GM12873 (cell line): Measurements from ENCODE around the gene ASPDH.

Experiments used
- CTCF ChIP-seq: IDR thresholded peaks from 2 replicates; pipeline ENCODE4 v1.5.1; 2012; ENCODE audit warnings: low read depth, mild to moderate bottlenecking, moderate library complexity, low read length, control low read depth; ENCODE audit not compliant: insufficient read depth; ENCODE audit errors: missing control alignments

The ASPDH gene

DNA sequence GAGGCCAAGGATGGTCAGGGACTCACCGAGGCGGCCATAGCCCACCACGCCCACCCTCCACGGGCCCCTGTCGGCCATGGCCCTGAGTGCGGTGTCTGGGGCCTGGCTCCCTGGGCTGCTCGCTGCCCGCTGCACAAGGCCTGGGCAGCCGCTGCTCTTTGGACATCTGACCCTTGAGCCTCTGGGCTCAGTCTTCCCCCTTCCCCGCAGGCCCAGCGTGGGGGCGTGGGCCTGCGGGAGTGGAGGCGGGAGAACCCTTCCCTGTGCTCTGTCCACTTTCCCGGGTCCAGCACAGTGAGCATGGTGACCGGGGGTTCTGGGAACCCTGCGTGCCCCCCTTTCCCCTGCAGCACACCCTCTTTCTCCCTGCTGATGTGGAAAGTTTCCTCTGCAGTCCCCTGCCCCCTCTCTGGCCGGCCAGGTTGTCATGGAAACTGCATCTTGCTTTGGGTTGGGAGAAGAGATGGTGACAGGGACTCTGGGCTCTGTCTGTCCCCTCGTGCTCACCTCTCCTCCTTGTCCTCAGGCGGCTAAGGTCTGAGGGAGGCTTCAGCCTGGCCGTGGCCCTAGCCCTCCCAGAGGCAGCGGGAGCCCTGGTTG is at the start of gene ASPDH:
ASPDH (minus strand) TSS at position 168 of the 600 bp plus-strand sequence; CDS start at position 78, 90 bp downstream.
- no peak for TF ChIP-seq CTCF

- no peak for TF ChIP-seq CTCF
Measured at GRCh38 chr19:50562996-50563395, 49.3 kb upstream of the ASPDH start.

DNA sequence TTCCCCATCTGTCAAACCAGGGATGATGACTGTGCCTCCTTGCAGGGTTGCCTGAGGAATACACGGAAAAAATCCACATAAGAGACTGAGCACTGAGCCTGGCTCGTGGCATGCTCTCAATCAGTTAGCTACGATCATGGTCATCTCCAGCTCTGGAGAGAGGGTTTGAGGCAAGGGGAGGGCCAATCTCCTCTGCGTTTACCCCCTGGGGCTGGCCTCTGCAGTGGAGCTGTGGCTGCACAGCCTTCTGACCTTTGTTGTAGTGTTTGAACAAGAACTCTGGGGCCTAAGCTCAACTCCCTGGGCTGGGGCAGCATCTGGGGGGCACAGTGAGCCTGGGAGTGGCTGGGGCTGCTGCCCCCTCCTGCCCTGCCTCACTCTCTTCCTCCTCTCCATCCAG is 48.6 kb upstream of the ASPDH start:
- TF ChIP-seq CTCF: no peak

GRCh38 chr19:50559636-50560035 is 45.9 kb upstream of the ASPDH start:
- no peak for TF ChIP-seq CTCF

DNA sequence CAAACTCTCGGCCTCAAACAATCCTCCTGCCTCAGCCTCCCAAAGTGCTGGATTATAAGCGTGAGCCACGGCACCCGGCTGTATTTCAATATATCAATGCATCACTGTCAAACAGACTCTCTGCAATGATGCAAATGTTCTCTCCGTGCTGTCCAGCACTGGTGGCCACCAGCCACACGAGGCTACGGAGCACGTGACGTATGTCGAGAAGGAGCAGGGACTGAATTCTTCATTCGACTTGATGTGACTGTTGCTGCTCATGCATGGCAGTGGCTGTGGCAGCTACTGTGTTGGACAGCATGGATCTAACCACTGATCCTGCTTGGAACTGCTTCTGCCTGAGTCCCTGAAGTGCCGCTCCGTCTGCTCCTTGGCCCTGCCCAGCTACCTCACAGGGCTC is 44.7 kb upstream of the ASPDH start:
- TF ChIP-seq CTCF: no peak

DNA sequence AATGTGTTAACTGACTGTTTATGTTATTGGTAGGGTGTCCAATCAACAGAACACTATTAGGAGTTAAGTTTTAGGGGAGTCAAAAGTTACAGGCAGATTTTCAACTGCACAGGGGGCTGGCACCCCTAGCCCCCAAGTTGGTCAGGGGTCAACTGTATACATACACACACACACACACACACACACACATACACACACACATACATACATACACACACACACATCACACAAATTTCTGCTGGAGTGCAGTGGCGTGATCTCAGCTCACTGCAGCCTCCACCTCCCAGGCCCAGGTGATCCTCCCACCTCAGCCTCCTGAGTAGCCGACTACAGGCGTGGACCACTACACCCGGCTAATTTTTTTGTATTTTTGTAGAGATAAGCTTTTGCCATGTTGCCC is 44.3 kb upstream of the ASPDH start:
- TF ChIP-seq CTCF: no peak

DNA sequence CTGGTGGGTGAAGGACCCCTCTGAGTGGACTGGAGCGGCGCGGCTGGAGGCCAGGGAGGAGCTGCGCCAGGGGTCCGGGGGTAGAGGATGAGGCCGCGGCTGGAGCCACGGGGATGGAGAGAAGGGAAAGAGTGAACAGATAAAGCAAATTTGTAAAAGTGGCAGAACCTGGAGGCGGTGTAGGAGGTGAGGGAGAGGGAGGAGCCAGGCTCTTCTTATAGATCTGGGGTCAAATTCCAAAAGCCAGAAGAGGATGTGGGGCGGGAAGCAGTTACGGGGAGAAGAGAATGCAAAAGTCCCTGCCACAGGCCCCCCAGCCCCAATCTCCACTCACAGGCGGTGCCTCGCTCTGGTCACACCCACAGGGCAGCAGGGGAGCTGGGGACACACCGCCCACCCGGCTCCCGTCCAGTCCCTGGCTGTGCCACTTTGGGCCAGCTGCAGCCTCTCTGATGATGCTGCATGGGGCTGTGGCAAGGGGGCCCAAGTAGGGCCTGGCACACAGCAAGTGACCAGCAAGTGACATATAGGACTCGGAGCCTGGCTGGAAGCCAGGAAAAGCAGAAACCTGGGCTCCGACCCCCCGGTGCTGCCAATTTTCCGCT is 43.4 kb upstream of the ASPDH start:
- TF ChIP-seq CTCF: no peak
